Ishikawa (cell line): ENCODE measurements around the gene HDAC5.

ENCODE experiments used
- CEBPB ChIP-seq: IDR thresholded peaks from 2 replicates; pipeline ENCODE4 v1.6.1; 2012
- CREB1 ChIP-seq: IDR thresholded peaks from 2 replicates; pipeline ENCODE4 v1.6.1; 2012; ENCODE audit warnings: low read depth
- EGR1 ChIP-seq: IDR thresholded peaks from 2 replicates; pipeline ENCODE4 v1.6.1; 2012
- EP300 ChIP-seq: IDR thresholded peaks from 2 replicates; pipeline ENCODE4 v1.6.1; 2012; ENCODE audit warnings: borderline replicate concordance
- FOXM1 ChIP-seq: IDR thresholded peaks from 2 replicates; pipeline ENCODE4 v1.6.1; 2012; ENCODE audit warnings: low read depth, borderline replicate concordance
- NFIC ChIP-seq: IDR thresholded peaks from 2 replicates; pipeline ENCODE4 v1.6.1; 2012
- RAD21 ChIP-seq: IDR thresholded peaks from 2 replicates; pipeline ENCODE4 v1.6.1; 2012; ENCODE audit warnings: low read depth
- REST ChIP-seq: IDR thresholded peaks from 2 replicates; pipeline ENCODE4 v1.6.1; 2012; ENCODE audit warnings: low read depth, mild to moderate bottlenecking
- TAF1 ChIP-seq: IDR thresholded peaks from 2 replicates; pipeline ENCODE4 v1.6.1; 2012; ENCODE audit warnings: low read depth, mild to moderate bottlenecking
- TCF12 ChIP-seq: IDR thresholded peaks from 2 replicates; pipeline ENCODE4 v1.6.1; 2012; ENCODE audit warnings: low read depth
- TEAD4 ChIP-seq: IDR thresholded peaks from 2 replicates; pipeline ENCODE4 v1.6.1; 2012
- USF1 ChIP-seq: IDR thresholded peaks from 2 replicates; pipeline ENCODE4 v1.6.1; 2012
- YY1 ChIP-seq: IDR thresholded peaks from 2 replicates; pipeline ENCODE4 v1.6.1; 2012; ENCODE audit warnings: low read depth
- ZBTB7A ChIP-seq: IDR thresholded peaks from 2 replicates; pipeline ENCODE4 v1.6.1; 2012; ENCODE audit warnings: low read depth
- TF ChIP-seq, protein P1 (sequence below): IDR thresholded peaks from 2 replicates; pipeline ENCODE4 v1.6.1; 2012

HDAC5 gene

GRCh38 chr17:44132275-44132821, 8.9 kb upstream of the HDAC5 start:
- TF ChIP-seq ZBTB7A, result no peak
- no peak for TF ChIP-seq USF1
- TF ChIP-seq RAD21, result no peak
- TF ChIP-seq TEAD4, result no peak
- no peak for TF ChIP-seq NFIC
- TF ChIP-seq YY1, result no peak
- TF ChIP-seq, protein P1, sequence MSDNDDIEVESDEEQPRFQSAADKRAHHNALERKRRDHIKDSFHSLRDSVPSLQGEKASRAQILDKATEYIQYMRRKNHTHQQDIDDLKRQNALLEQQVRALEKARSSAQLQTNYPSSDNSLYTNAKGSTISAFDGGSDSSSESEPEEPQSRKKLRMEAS, result no peak
- no peak for TF ChIP-seq FOXM1
- TF ChIP-seq CEBPB, result no peak
- no peak for TF ChIP-seq EGR1
- TF ChIP-seq EP300, result no peak
- TF ChIP-seq CREB1, result no peak
- TF ChIP-seq TAF1, result no peak
- no peak for TF ChIP-seq REST
- no peak for TF ChIP-seq TCF12

GRCh38 chr17:44130693-44131349, 7.4 kb upstream of the HDAC5 start:
- TF ChIP-seq YY1 (no peak), ZBTB7A (no peak), NFIC (no peak), TCF12 (no peak), TEAD4 (no peak), TAF1 (no peak)
- TF ChIP-seq, protein P1, result no peak

DNA sequence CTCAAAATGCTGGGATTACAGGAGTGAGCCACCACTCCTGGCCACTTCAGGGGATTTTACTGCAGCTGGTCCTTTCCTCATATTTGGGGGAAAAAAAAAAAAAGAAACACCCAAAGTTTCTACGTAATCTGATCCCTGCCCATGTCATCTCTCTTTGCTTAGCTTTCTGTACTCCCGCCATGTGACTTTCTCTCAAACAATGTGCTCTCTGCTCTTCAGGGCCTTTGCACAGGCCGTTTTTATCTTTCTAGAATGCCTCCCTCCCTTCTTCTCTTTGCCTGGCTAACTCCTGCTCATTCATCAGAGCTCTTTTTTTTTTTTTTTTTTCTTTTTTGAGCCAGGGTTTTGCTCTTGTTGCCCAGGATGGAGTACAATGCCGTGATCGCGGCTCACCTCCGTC, 4.9 kb upstream of the HDAC5 start:
- TF ChIP-seq USF1 (no peak), CREB1 (no peak), TCF12 (no peak), NFIC (no peak), EP300 (no peak), REST (no peak), TEAD4 (no peak), TAF1 (no peak), RAD21 (no peak), FOXM1 (no peak), EGR1 (no peak), YY1 (no peak)
- TF ChIP-seq, protein P1, result no peak

DNA sequence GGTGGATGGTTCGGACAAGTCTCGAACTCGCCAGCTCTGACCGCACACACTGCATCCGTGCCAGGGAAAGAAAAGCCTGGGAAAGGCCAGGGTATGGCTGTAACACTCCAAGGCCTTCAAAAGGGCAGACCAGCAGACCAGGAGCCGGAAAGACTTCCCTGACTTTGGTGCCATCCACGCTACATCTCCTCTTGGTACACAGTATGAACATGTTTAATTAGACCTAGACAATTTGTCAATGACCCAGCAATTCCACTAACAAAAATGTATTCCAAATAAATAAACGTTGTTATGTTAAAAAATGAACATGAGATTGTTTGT, 637 bp upstream of the HDAC5 start:
- no peak for TF ChIP-seq TAF1
- TF ChIP-seq EP300, result no peak
- no peak for TF ChIP-seq TCF12
- TF ChIP-seq REST, result no peak
- TF ChIP-seq YY1, result no peak
- no peak for TF ChIP-seq EGR1
- no peak for TF ChIP-seq TEAD4
- no peak for TF ChIP-seq NFIC
- TF ChIP-seq ZBTB7A, result no peak
- TF ChIP-seq RAD21, result no peak
- no peak for TF ChIP-seq CEBPB
- TF ChIP-seq USF1, result no peak
- TF ChIP-seq, protein P1, result no peak
